HEK293 (cell line): ENCODE data around the gene EDC3.

Experiments
- AEBP2 ChIP-seq: fragments of 450-650 bp; formaldehyde crosslinking; IDR thresholded peaks from 2 replicates; pipeline ENCODE4 v1.5.1; 2016; ENCODE audit warnings: missing biosample characterization, missing genetic modification characterization, borderline replicate concordance
- ELK4 ChIP-seq: IDR thresholded peaks from 2 replicates; pipeline ENCODE4 v1.6.1; 2011; ENCODE audit warnings: mild to moderate bottlenecking, low read depth, low read length, borderline replicate concordance
- FEZF1 ChIP-seq: fragments of 450-650 bp; formaldehyde crosslinking; IDR thresholded peaks from 2 replicates; pipeline ENCODE4 v1.5.1; 2016; ENCODE audit warnings: missing biosample characterization, missing genetic modification characterization
- GLIS1 ChIP-seq: fragments of 450-650 bp; formaldehyde crosslinking; IDR thresholded peaks from 2 replicates; pipeline ENCODE4 v1.5.1; 2016; ENCODE audit warnings: missing biosample characterization, missing genetic modification characterization
- KLF17 ChIP-seq: fragments of 450-650 bp; formaldehyde crosslinking; IDR thresholded peaks from 2 replicates; pipeline ENCODE4 v1.5.1; 2016; ENCODE audit warnings: missing biosample characterization, missing genetic modification characterization
- PRDM2 ChIP-seq: fragments of 450-650 bp; formaldehyde crosslinking; IDR thresholded peaks from 2 replicates; pipeline ENCODE4 v1.5.1; 2016; ENCODE audit warnings: missing biosample characterization, missing genetic modification characterization, borderline replicate concordance
- ZFP3 ChIP-seq: fragments of 450-650 bp; formaldehyde crosslinking; IDR thresholded peaks from 2 replicates; pipeline ENCODE4 v1.5.1; 2016; ENCODE audit warnings: low read depth, missing biosample characterization, missing genetic modification characterization
- ZIC2 ChIP-seq: fragments of 450-650 bp; formaldehyde crosslinking; IDR thresholded peaks from 2 replicates; pipeline ENCODE4 v1.5.1; 2016; ENCODE audit warnings: missing biosample characterization, missing genetic modification characterization
- ZNF114 ChIP-seq: fragments of 450-650 bp; formaldehyde crosslinking; IDR thresholded peaks from 2 replicates; pipeline ENCODE4 v1.5.0; 2017; ENCODE audit warnings: missing biosample characterization, missing genetic modification characterization
- ZNF148 ChIP-seq: fragments of 450-650 bp; formaldehyde crosslinking; IDR thresholded peaks from 2 replicates; pipeline ENCODE4 v1.5.0; 2017; ENCODE audit warnings: missing biosample characterization, missing genetic modification characterization, borderline replicate concordance
- ZNF155 ChIP-seq: fragments of 450-650 bp; formaldehyde crosslinking; IDR thresholded peaks from 2 replicates; pipeline ENCODE4 v1.5.1; 2016; ENCODE audit warnings: missing biosample characterization, missing genetic modification characterization
- ZNF2 ChIP-seq: fragments of 450-650 bp; formaldehyde crosslinking; IDR thresholded peaks from 2 replicates; pipeline ENCODE4 v1.5.1; 2016; ENCODE audit warnings: missing biosample characterization, missing genetic modification characterization
- ZNF23 ChIP-seq: fragments of 450-650 bp; formaldehyde crosslinking; IDR thresholded peaks from 2 replicates; pipeline ENCODE4 v1.5.1; 2016; ENCODE audit warnings: missing biosample characterization, missing genetic modification characterization, borderline replicate concordance
- ZNF266 ChIP-seq: fragments of 450-650 bp; formaldehyde crosslinking; IDR thresholded peaks from 2 replicates; pipeline ENCODE4 v1.5.1; 2016; ENCODE audit warnings: missing biosample characterization, missing genetic modification characterization, low read depth
- ZNF302 ChIP-seq: fragments of 450-650 bp; formaldehyde crosslinking; IDR thresholded peaks from 2 replicates; pipeline ENCODE4 v1.5.1; 2016; ENCODE audit warnings: missing biosample characterization, missing genetic modification characterization, low read depth
- ZNF37A ChIP-seq: fragments of 450-650 bp; IDR thresholded peaks from 2 replicates; pipeline ENCODE4 v1.5.1; 2018; ENCODE audit warnings: missing biosample characterization, missing genetic modification characterization
- ZNF555 ChIP-seq: fragments of 450-650 bp; formaldehyde crosslinking; conservative IDR thresholded peaks from 2 replicates; pipeline ENCODE4 v1.5.1; 2017; ENCODE audit warnings: missing biosample characterization, mild to moderate bottlenecking, missing genetic modification characterization, inconsistent platforms
- ZNF560 ChIP-seq: fragments of 450-650 bp; formaldehyde crosslinking; IDR thresholded peaks from 2 replicates; pipeline ENCODE4 v1.5.1; 2017; ENCODE audit warnings: missing biosample characterization, missing genetic modification characterization, borderline replicate concordance
- ZNF624 ChIP-seq: fragments of 450-650 bp; formaldehyde crosslinking; IDR thresholded peaks from 2 replicates; pipeline ENCODE4 v1.5.1; 2017; ENCODE audit warnings: missing biosample characterization, missing genetic modification characterization
- ZNF645 ChIP-seq: fragments of 450-650 bp; formaldehyde crosslinking; IDR thresholded peaks from 2 replicates; pipeline ENCODE4; 2016; ENCODE audit warnings: missing biosample characterization, missing genetic modification characterization
- ZNF664 ChIP-seq: fragments of 450-650 bp; formaldehyde crosslinking; IDR thresholded peaks from 2 replicates; pipeline ENCODE4 v1.5.1; 2016; ENCODE audit warnings: missing biosample characterization, missing genetic modification characterization
- ZNF704 ChIP-seq: fragments of 450-650 bp; formaldehyde crosslinking; IDR thresholded peaks from 2 replicates; pipeline ENCODE4 v1.5.1; 2016; ENCODE audit warnings: missing biosample characterization, missing genetic modification characterization
- ZNF76 ChIP-seq: fragments of 450-650 bp; formaldehyde crosslinking; IDR thresholded peaks from 2 replicates; pipeline ENCODE4; 2016; ENCODE audit warnings: low read depth, missing biosample characterization, missing genetic modification characterization, borderline replicate concordance
- ZNF837 ChIP-seq: fragments of 450-650 bp; formaldehyde crosslinking; IDR thresholded peaks from 2 replicates; pipeline ENCODE4 v1.5.1; 2016; ENCODE audit warnings: missing biosample characterization, missing genetic modification characterization

Gene EDC3

GRCh38 chr15:74725845-74726773 is 30.3 kb upstream of the EDC3 start (continued):
- TF ChIP-seq ELK4 = no peak
- no peak for TF ChIP-seq ZNF302 (tag by site-specific recombination)
- TF ChIP-seq ZNF837 (tag by site-specific recombination) = no peak
- no peak for TF ChIP-seq ZNF23 (tag by site-specific recombination)
- TF ChIP-seq ZNF155 (tag by site-specific recombination) = no peak
- no peak for TF ChIP-seq ZNF624 (tag by site-specific recombination)
- TF ChIP-seq ZNF148 (tag by site-specific recombination) = no peak
- TF ChIP-seq AEBP2 (tag by site-specific recombination) = no peak
- no peak for TF ChIP-seq ZNF645
- peak; percentile 35; the same call in 1 of the 2 replicates for TF ChIP-seq ZIC2
- 0 out of 2 replicates have a peak, but pooled peaks have one; percentile 11 for TF ChIP-seq ZNF2
- TF ChIP-seq ZNF37A = no peak
- TF ChIP-seq ZNF664 = no peak
- no peak for TF ChIP-seq ZNF560
- TF ChIP-seq ZNF266 (tag by site-specific recombination) = no peak
- no peak for TF ChIP-seq ZFP3
- TF ChIP-seq GLIS1 = peak; percentile 83
- no peak for TF ChIP-seq ZNF704
- no peak for TF ChIP-seq FEZF1 (tag by site-specific recombination)
- TF ChIP-seq ZNF555 (tag by site-specific recombination) = no peak
- TF ChIP-seq ZNF114 (tag by site-specific recombination) = no peak
- TF ChIP-seq KLF17 = no peak; the same call in 1 of the 2 replicates
- TF ChIP-seq ZNF76 (tag by site-specific recombination) = peak; percentile 27; the same call in 1 of the 2 replicates
- TF ChIP-seq PRDM2 (tag by site-specific recombination) = no peak
